GM21381 (cell line): ENCODE measurements around the gene MXRA5.
"Not testable (repeated sequence)": the region's sequence is repeated elsewhere in the genome, so short reads cannot be mapped to it uniquely, and the experiment has no call there.

Source experiments
- ATAC-seq: cut with Tn5 transposase; IDR thresholded peaks from one replicate; pipeline ENCODE4 v1.9.1; 2021; ENCODE audit warnings: mild to moderate bottlenecking, moderate library complexity; ENCODE audit not compliant: unreplicated experiment

The MXRA5 gene

GRCh38 chrX:3346501-3347259 is at the start of gene MXRA5:
Gene MXRA5, minus strand, starts transcription at chrX:3346652. Its CDS starts 2,819 bp downstream, at chrX:3343833.
- no peak for ATAC-seq

- ATAC-seq, result no peak
These were observed 47.2 kb upstream of the MXRA5 start for GRCh38 chrX:3393581-3394111.

GRCh38 chrX:3393178-3393577 is 46.7 kb upstream of the MXRA5 start:
- ATAC-seq, result no peak

- ATAC-seq, result no peak
These were observed 42.0 kb upstream of the MXRA5 start for GRCh38 chrX:3388457-3388856.

- no peak for ATAC-seq
These were observed 37.9 kb upstream of the MXRA5 start for GRCh38 chrX:3384327-3384726.

- no peak for ATAC-seq
These were observed 34.2 kb upstream of the MXRA5 start for GRCh38 chrX:3380603-3381002.

- ATAC-seq, result no peak
These were observed 32.7 kb upstream of the MXRA5 start for GRCh38 chrX:3379111-3379510.

GRCh38 chrX:3378156-3378555 is 31.7 kb upstream of the MXRA5 start:
- ATAC-seq, result no peak

GRCh38 chrX:3377560-3377959 is 31.1 kb upstream of the MXRA5 start:
- ATAC-seq, result no peak

GRCh38 chrX:3375878-3376508 is 29.5 kb upstream of the MXRA5 start:
- not testable (repeated sequence) for ATAC-seq

GRCh38 chrX:3374108-3374800 is 27.8 kb upstream of the MXRA5 start:
- ATAC-seq, result no peak

- ATAC-seq, result no peak
These were observed 24.7 kb upstream of the MXRA5 start for GRCh38 chrX:3371163-3371562.

- no peak for ATAC-seq
These were observed 24.2 kb upstream of the MXRA5 start for GRCh38 chrX:3370656-3371055.

- no peak for ATAC-seq
These were observed 16.5 kb upstream of the MXRA5 start for GRCh38 chrX:3362956-3363355.

GRCh38 chrX:3360881-3361280 is 14.4 kb upstream of the MXRA5 start:
- no peak for ATAC-seq

GRCh38 chrX:3352741-3353140 is 6.3 kb upstream of the MXRA5 start:
- not testable (repeated sequence) for ATAC-seq

- no peak for ATAC-seq
These were observed 4.8 kb upstream of the MXRA5 start for GRCh38 chrX:3351276-3351675.

GRCh38 chrX:3348191-3348590 is 1.7 kb upstream of the MXRA5 start:
- ATAC-seq, result no peak

GRCh38 chrX:3345281-3346191 is 916 bp downstream of the MXRA5 start:
- no peak for ATAC-seq

- ATAC-seq, result not testable (repeated sequence)
These were observed 2.9 kb downstream of the MXRA5 start for GRCh38 chrX:3343569-3343968.

- no peak for ATAC-seq
These were observed 6.4 kb downstream of the MXRA5 start for GRCh38 chrX:3340016-3340415.
